HG03460 (cell line): ENCODE measurements around the gene SPTLC3.

Experiments used
- ATAC-seq: cut with Tn5 transposase; IDR thresholded peaks from one replicate; pipeline ENCODE4 v1.9.1; 2021; ENCODE audit not compliant: unreplicated experiment

The SPTLC3 gene

GRCh38 chr20:13174402-13174801, 165.6 kb downstream of the SPTLC3 start:
- no peak for ATAC-seq

- ATAC-seq: no peak
Measured at GRCh38 chr20:13180986-13181889, 172.5 kb downstream of the SPTLC3 start.

GRCh38 chr20:13183005-13183404, 174.2 kb downstream of the SPTLC3 start:
- no peak for ATAC-seq

GRCh38 chr20:13186043-13186774, 177.4 kb downstream of the SPTLC3 start:
- no peak for ATAC-seq

- no peak for ATAC-seq
Measured at GRCh38 chr20:13187899-13188298, 179.1 kb downstream of the SPTLC3 start.

- ATAC-seq: no peak
Measured at GRCh38 chr20:13199279-13199678, 190.5 kb downstream of the SPTLC3 start.

- no peak for ATAC-seq
Measured at GRCh38 chr20:13200767-13201500, 192.2 kb downstream of the SPTLC3 start.

GRCh38 chr20:13202565-13202964, 193.8 kb downstream of the SPTLC3 start:
- no peak for ATAC-seq

- no peak for ATAC-seq
Measured at GRCh38 chr20:13205425-13205824, 196.7 kb downstream of the SPTLC3 start.

GRCh38 chr20:13205848-13206434, 197.2 kb downstream of the SPTLC3 start:
- no peak for ATAC-seq

- ATAC-seq: no peak
Measured at GRCh38 chr20:13207016-13207415, 198.2 kb downstream of the SPTLC3 start.

GRCh38 chr20:13211956-13212618, 203.3 kb downstream of the SPTLC3 start:
- ATAC-seq: no peak

GRCh38 chr20:13212750-13213149, 204.0 kb downstream of the SPTLC3 start:
- ATAC-seq: no peak

- ATAC-seq: no peak
Measured at GRCh38 chr20:13213335-13213734, 204.6 kb downstream of the SPTLC3 start.

- no peak for ATAC-seq
Measured at GRCh38 chr20:13216533-13216932, 207.8 kb downstream of the SPTLC3 start.
